Heart left ventricle (tissue), 16 donors: Measurements from ENCODE around the gene PROZ. TPM values are rescaled to one million over a fixed set of nuclear protein-coding genes. Genes with fewer than 3 reads are reported as not detected.
A peak's percentile ranks its signal among the peaks of the same experiment; 100 is the strongest.

Source experiments
- ATAC-seq, 4 donors: fragments of 200-7000 bp; cut with Tn5 transposase; one replicate each; pipeline ENCODE4 v1.9.1; 2020 to 2022; ENCODE audit warnings: moderate library complexity in 4 of 4, mild to moderate bottlenecking in 3 of 4, moderate number of reproducible peaks in 1 of 4
- DNase-seq, 5 donors: peaks; one replicate each; pipeline ENCODE4 v3.0.0-alpha.2; 2020
- H3K27ac ChIP-seq, 12 donors: fragments of 200-600 bp; sonication (generic) in 4 of 12; one replicate each; pipeline versions ENCODE4 v1.5.0 to v1.8.0; 2016 to 2022; ENCODE audit warnings: mild to moderate bottlenecking in 2 of 12
- H3K27me3 ChIP-seq, 9 donors: fragments of 200-600 bp; sonication (generic) in 2 of 9; one replicate each; pipeline versions ENCODE4 v1.5.1 to v1.8.0; 2016 to 2022; ENCODE audit warnings: mild to moderate bottlenecking in 3 of 9
- H3K36me3 ChIP-seq, 9 donors: fragments of 200-600 bp; sonication (generic) in 2 of 9; one replicate each; pipeline versions ENCODE4 v1.5.0 to v1.8.0; 2018 to 2022; ENCODE audit warnings: mild to moderate bottlenecking in 2 of 9
- H3K4me1 ChIP-seq, 12 donors: fragments of 200-600 bp; sonication (generic) in 4 of 12; one replicate each; pipeline versions ENCODE4 v1.5.0 to v1.8.0; 2016 to 2022; ENCODE audit warnings: mild to moderate bottlenecking in 3 of 12
- H3K4me3 ChIP-seq, 12 donors: fragments of 200-600 bp; sonication (generic) in 4 of 12; one replicate each; pipeline versions ENCODE4 v1.5.0 to v1.8.0; 2017 to 2022; ENCODE audit warnings: mild to moderate bottlenecking in 9 of 12, moderate library complexity in 4 of 12
- H3K9me3 ChIP-seq, 12 donors: fragments of 200-600 bp; sonication (generic) in 4 of 12; one replicate each; pipeline versions ENCODE4 v1.5.0 to v1.8.0; 2016 to 2022; ENCODE audit warnings: mild to moderate bottlenecking in 1 of 12
- CTCF ChIP-seq, 12 donors: fragments of 200-600 bp; sonication (generic) in 4 of 12; IDR thresholded peaks; one replicate each; pipeline versions ENCODE4 v1.5.0 to v1.8.0; 2018 to 2022; ENCODE audit warnings: antibody characterized with exemption in 12 of 12, mild to moderate bottlenecking in 5 of 12
- POLR2A ChIP-seq, 2 donors: fragments of 450-650 bp; IDR thresholded peaks; one replicate each; pipeline ENCODE4 v1.6.1; 2017; ENCODE audit warnings: antibody characterized with exemption in 2 of 2, mild to moderate bottlenecking in 2 of 2, moderate library complexity in 2 of 2
- WGBS, 4 donors: extraction: QIAGEN DNeasy Blood & Tissue Kit in 2 of 4; methylation state at CpG; one replicate each; pipeline versions ENCODE4 v1.1.5 to v1.1.7; 2013 to 2018; 5-methylcytosine and 5-hydroxymethylcytosine counted together
- intact Hi-C, 10 donors: fragments of 100-400 bp; cut with DNase I; formaldehyde crosslinking; loops; one replicate each; pipeline versions ENCODE4 v1.11.1 to v1.14.2; 2022
- polyA plus RNA-seq, 2 donors: library from polyadenylated mRNA; stranded (reverse); fragments of 200-250 nt; gene quantifications; one replicate each; pipeline ENCODE4 v1.2.3, GENCODE V29; 2013
- total RNA-seq, 9 donors: library from RNA; depleted of rRNA in 2 of 9; stranded (reverse); fragments of >200 nt in 2 of 9; fragmentation: NEBNext Ultra II Directional in 3 of 9; extraction: Animal tissue kit (Norgen Biotek cat#: 25700) in 3 of 9; gene quantifications; one replicate each; pipeline versions ENCODE4 v1.1.0 to v1.2.4, GENCODE V29; 2016 to 2023
- donor health status: ischemic (EF 13 %, LVEDD 7.1; RV severe dilation, severe dysfunction).
- donor health status: healthy with polysubstance abuse.
- donor health status: DM: no; HTN: yes; CAD: no.
- donor health status: DM: no; HTN: no; CAD: no.
- donor health status: ischemic (EF 25% LVEDD 6.9; RV normal size, moderate dysfunction).
- donor health status: ischemic (EF 25% LVEDD 5.7; RV mildly dilated, moderate dysfunction).
- donor health status: healthy.
- donor health status: DM: yes; HTN: yes; CAD: no.
- donor health status: ischemic (EF 35%, LVEDD 5.7; RV mildly dilated, moderate dysfunction).
- donor health status: nonischemic (EF 11% LVEDD 7.7; RV severe dilation, severe dysfunction).
- donor health status: DM: yes; HTN: yes; CAD: no.
- donor health status: PGD.
- donor health status: ischemic (EF 29% LVEDD 5.4; RV normal size, mild dysfunction).
- donor health status: nonischemic (EF 23%, LVEDD 6.1; RV moderate dilation, normal function).

The PROZ gene
- total and polyA plus RNA-seq, 11 donors = not detected

DNA sequence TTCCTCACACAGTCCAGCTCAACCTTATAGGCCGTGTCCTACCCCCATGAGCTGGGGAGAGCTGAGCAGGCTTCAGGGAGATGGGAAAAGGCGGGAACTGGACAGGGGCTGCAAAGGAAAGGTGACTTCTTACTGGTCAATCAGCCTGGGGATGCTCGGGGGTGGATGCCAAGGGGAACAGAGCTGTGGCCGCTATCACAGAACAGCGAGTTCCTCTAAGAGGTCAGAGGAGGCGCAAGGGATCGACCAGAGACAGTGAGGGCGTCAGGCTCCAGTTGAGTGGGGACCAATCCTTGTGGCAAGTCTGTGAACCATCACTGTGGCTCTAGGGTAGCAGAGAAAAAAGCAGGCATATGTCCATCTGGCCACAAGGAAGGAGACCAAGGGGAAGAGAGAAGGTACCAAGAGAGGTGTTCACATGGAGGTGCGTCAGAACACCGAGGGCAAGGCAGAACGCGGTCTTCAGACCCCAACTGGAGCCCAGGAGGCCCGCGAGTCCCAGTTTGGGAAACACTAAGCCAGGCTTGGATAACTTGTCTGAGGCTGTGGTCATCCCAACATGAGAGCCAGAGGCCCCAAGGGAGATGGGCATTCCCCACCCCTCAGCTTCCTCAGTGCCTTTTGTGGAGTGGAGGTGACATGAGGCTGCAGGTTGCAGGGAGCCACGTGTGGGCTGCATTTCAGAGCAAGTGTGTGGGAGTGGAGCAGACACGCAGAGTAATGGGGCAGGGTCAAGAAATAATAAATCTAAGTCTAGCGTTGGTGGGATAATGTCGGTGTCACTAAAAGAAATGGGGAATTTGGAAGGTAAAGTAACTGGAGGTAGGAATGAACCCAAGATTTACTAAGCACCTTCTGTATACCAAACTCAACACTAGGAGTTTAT lies 31.9 kb upstream of the PROZ start:
- Histone ChIP-seq H3K27ac (no peak overlapping the region), H3K4me1 (peaks cover 0 to 18% (median 4%) of the 10 kb centered on the region in 12 donors), H3K36me3 (no peaks in the 10 kb centered on the region), H3K9me3 (no peaks in the 10 kb centered on the region), H3K27me3 (peaks cover 0 to 10% (median 0%) of the 10 kb centered on the region in 9 donors), H3K4me3 (no peak overlapping the region)
- no peak for TF ChIP-seq CTCF (IDR thresholded peaks at IDR 0.05)
- TF ChIP-seq POLR2A (IDR thresholded peaks at IDR 0.05) = no peak
- ATAC-seq (no peak), DNase-seq (peak in 2 of 5 donors; percentile 10 to 11)
- intact Hi-C loops = no loop called here
- 86 to 91% (median 91%) methylated on average over 18 of the region's 18 CpGs for WGBS, 4 donors

- Histone ChIP-seq H3K4me3 (peak overlapping the region in 10 of 12 donors; percentile 2 to 55 (median 44)), H3K27ac (peak overlapping the region in 1 of 12 donors; percentile 2), H3K27me3 (peaks cover 0 to 10% (median 0%) of the 10 kb centered on the region in 9 donors), H3K9me3 (no peaks in the 10 kb centered on the region), H3K4me1 (peaks cover 0 to 10% (median 0%) of the 10 kb centered on the region in 12 donors), H3K36me3 (no peaks in the 10 kb centered on the region)
- 60 to 89% (median 72%) methylated on average over 13 to 27 of the region's 27 CpGs for WGBS, 4 donors
- TF ChIP-seq CTCF (IDR thresholded peaks at IDR 0.05) (no peak), POLR2A (IDR thresholded peaks at IDR 0.05) (no peak)
- DNase-seq (no peak), ATAC-seq (peak in 2 of 4 donors; percentile 27 to 34)
- intact Hi-C loops = no loop called here
Measured at GRCh38 chr13:113129480-113129879, 29.0 kb upstream of the PROZ start.

DNA sequence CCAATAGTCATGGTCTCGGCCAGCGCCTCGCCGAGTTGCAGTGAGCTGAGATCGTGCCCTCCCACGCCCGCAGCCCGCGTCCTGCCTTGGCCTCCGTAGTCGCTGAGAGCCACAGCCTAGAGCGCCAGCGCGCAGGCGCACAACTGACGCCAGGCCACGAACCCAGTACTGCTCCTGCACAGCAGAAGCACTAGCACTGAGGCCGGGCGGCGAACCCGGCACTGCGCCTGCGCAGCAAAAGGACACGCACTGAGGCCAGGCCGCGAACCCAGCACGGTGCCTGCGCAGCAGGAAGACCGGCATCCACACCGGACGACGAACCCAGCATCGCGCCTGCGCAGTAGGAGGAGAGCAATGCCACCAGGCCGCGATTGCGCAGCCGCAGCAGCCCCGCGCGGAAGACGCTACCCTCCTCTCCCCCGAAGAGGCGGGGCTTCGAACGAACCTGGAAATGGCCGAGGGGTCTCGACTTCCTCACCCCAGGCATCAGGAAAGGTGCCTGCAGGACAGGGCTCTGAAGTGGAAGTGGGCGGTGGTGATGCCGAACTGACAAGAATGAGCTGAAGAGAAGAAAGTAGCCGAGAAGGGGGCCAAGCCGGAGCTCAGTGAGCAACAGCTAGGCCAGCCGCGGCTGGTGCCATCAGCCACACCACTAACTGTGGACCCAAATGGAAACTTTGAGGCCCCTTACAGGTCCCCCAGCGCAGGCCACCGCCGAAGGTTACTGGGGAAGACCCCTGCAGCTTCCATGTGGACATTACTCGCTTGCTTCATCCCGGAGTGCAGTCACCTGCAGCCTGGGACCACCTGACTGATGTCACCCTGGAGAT lies 28.3 kb upstream of the PROZ start:
- WGBS, 4 donors = 36 to 50% (median 43%) methylated on average over 58 to 60 of the region's 60 CpGs
- intact Hi-C loops = no loop called here
- DNase-seq (peak in 4 of 5 donors; percentile 14 to 84 (median 68)), ATAC-seq (peak in 3 of 4 donors; percentile 36 to 93 (median 75))
- Histone ChIP-seq H3K27ac (peak overlapping the region in 1 of 12 donors; percentile 2), H3K9me3 (no peaks in the 10 kb centered on the region), H3K27me3 (peaks cover 0 to 10% (median 0%) of the 10 kb centered on the region in 9 donors), H3K4me3 (peak overlapping the region in 10 of 12 donors; percentile 2 to 55 (median 44)), H3K36me3 (no peaks in the 10 kb centered on the region), H3K4me1 (peaks cover 0 to 10% (median 0%) of the 10 kb centered on the region in 12 donors)
- TF ChIP-seq POLR2A (IDR thresholded peaks at IDR 0.05) (no peak), CTCF (IDR thresholded peaks at IDR 0.05) (no peak)
